Transverse colon (tissue), 3 donors: ENCODE results near the gene IFNGR1.

Source experiments
- CTCF ChIP-seq, 5 experiments: fragments of 200-600 bp in 3 of 5; fragments of 450-650 bp in 2 of 5; sonication (generic) in 3 of 5; IDR thresholded peaks; 1 replicate in 2 of 5; 2 replicates in 3 of 5; pipeline ENCODE4 v1.5.1; 2016 to 2017; ENCODE audit warnings: antibody characterized with exemption in 5 of 5, inconsistent platforms in 3 of 5, mild to moderate bottlenecking in 2 of 5, moderate library complexity in 1 of 5
- EP300 ChIP-seq: sonication (generic); formaldehyde crosslinking; IDR thresholded peaks from one replicate; pipeline ENCODE4 v1.6.1; 2017; ENCODE audit warnings: antibody characterized with exemption, low read depth

GRCh38 chr6:137258170-137258569 lies 39.0 kb upstream of the IFNGR1 start:
- TF ChIP-seq CTCF (IDR thresholded peaks at IDR 0.05) = no peak
- TF ChIP-seq EP300 = no peak
